ENCODE data around the gene KDM4C.

The KDM4C gene

DNA sequence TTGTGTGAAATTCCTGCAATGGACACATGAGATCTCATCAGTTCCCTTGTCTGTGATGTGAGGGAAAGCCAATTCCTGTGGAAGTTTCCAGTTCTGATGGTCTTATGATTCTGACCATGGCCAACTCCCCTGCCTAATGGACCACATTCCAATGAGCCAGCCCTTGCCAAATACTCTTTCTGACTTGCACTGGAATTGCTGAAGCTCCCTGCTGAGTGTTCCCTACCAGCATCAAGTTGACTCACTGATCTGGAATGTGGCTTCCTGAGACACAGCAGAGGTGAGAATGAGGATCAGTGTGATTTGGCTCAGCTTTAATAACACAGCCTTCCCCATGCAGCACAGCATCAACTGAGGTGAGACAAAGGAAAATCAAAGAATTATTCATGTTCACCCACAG is 427.8 kb downstream of the KDM4C start:
- intact Hi-C loops (cut with DNase I) = no loop called here
- peak in 1 of 42 donors; percentile 24 for DNase-seq

DNA sequence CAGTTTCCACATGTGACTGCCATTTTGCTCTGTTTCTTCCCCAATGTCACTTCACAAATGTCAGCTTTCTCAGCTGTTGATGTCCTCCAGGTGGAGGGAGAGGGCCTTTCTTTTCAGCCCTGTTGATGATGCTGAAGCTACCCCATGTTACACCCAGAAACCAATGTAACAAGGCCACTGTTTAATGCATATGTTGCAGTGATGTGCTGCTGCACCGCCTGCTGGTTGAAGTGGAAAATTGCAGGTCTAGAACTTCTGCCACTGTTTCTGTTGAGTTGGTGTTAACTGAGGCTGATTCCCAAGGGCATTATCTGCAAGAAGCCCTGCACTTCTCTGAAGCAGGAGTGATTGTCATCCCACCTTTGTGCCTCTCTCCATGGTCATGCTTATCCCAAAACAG is 428.4 kb downstream of the KDM4C start:
- DNase-seq = peak in 1 of 42 donors; percentile 18
- intact Hi-C loops (cut with DNase I) = no loop called here

GRCh38 chr9:7192266-7192665 is 434.5 kb downstream of the KDM4C start:
- no peak for DNase-seq
- intact Hi-C loops (cut with DNase I) = no loop called here

GRCh38 chr9:7195526-7195925 is 437.8 kb downstream of the KDM4C start:
- intact Hi-C loops (cut with DNase I) = no loop called here
- peak in 1 of 42 donors; percentile 7 for DNase-seq

GRCh38 chr9:7196467-7196866 is 438.7 kb downstream of the KDM4C start:
- intact Hi-C loops (cut with DNase I) = no loop called here
- DNase-seq = no peak

DNA sequence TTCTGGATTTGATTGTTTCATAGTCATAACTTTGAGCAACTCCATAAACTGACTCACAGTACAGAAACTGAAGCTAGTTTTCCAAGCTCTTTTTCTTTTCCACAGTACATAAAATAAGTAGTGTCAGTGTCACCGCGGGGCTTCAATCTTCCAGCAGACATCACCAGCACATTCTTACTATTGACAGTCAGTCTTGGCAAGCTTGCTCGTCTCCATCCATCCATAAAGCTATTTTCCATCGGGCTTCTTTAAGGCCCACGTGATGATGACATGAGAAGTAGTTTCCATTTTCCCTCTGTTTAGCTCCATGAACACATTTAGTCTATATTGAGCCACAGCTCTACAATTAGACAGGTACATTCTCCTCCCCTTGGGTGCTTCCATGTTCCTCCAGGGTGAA is 443.4 kb downstream of the KDM4C start:
- DNase-seq = no peak
- intact Hi-C loops (cut with DNase I) = no loop called here

DNA sequence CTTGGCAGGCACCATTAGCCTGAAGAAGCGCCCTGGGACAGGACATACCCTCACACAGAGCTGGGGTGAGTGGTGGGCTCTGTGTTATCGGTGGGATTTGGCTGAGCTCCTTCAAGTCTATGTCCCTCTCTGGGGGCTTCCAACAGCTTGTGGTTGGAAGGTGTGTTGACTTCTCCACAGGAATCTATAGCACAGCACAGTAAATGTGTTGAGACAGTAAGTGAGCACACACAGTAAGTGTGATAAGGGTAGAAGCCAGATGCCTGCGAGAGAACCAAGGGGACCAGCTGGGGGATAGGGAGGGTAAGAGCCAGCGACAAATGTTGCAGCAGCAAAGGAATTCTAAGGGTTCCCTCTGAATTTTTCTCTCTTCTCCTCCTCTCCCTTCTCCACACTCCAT is 448.0 kb downstream of the KDM4C start:
- intact Hi-C loops (cut with DNase I) = no loop called here
- DNase-seq = peak in 1 of 42 donors; percentile 16

DNA sequence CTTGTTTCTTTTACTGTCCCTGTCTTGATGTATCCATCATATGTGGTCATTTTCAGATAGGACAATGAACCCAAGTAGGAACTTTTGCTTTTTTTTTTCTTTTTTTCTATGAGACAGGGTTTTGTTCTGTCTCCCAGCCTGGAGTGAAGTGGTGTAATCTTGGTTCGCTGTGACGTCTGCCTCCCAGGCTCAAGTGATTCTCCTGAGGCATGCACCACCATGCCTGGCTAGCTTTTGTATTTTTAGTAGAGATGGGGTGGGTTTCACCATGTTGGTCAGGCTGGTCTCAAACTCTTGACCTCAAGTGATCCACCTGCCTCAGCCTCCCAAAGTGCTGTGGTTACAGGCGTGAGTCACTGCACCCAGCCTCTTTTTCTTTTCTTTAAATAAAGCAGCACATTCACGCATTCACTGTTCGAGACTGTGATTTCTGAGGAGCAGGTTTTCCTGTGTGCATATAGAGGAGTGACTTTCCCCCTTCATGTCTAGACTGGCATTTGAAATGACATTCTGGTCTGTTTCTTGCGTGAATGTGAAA is 448.5 kb downstream of the KDM4C start:
- intact Hi-C loops (cut with DNase I) = no loop called here
- peak in 1 of 42 donors; percentile 5 for DNase-seq

DNA sequence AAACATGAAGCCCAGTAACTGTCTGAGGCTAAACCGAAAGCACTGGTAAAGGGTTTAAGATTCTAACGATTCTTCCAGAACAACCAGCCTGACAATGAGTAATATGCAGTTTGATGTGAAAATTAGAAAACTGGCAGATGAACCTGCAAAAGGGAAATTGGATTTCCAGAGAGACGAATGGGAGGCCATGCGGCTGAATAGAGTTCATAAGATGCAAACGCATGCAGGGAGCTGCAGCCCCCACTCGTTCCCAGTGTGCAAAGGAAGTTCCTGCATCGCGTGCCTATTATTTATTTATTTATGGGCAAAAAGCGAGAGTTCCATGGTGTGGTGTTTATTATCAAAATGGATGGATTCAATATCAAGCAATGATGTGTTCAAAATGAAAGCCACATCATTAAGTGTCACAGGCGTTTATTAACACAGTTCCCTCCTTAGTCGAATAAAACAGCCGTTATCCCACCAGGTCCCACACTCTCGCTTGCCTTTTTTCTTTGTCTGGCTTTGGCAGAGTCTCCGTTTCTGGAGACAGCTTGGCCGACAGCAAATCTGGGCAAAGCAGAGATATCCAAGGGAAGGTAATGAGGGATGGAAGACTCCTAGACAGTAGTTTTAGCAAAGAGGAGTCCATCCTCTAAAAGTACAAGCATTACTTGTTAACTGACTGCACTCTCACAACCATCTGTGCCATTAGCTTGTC is 451.4 kb downstream of the KDM4C start:
- peak in 35 of 42 donors; percentile 14 to 75 (median 30) for DNase-seq
- intact Hi-C loops (cut with DNase I) = no loop called here

DNA sequence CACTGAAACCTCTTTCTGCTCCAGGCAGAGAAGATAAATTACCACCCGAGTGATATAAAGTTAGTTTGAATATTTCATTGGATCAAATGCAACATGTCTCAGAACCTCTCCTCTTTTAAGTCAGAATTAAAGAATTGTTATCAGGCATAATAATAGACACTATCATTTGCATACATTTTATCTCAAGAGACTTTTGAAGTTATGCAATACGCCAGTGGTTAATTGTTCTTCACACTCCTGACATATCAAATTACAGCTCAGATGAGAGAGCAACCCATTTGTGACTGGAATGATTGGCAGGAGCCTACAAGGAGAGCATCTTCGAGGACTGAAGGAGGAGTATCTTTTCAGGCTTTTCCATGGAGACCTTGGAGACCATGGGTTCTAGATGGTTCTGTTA is 452.2 kb downstream of the KDM4C start:
- intact Hi-C loops (cut with DNase I) = no loop called here
- peak in 1 of 42 donors; percentile 18 for DNase-seq

GRCh38 chr9:7210854-7211637 is 453.3 kb downstream of the KDM4C start:
- DNase-seq = peak in 2 of 42 donors; percentile 3 to 21
- intact Hi-C loops (cut with DNase I) = no loop called here

DNA sequence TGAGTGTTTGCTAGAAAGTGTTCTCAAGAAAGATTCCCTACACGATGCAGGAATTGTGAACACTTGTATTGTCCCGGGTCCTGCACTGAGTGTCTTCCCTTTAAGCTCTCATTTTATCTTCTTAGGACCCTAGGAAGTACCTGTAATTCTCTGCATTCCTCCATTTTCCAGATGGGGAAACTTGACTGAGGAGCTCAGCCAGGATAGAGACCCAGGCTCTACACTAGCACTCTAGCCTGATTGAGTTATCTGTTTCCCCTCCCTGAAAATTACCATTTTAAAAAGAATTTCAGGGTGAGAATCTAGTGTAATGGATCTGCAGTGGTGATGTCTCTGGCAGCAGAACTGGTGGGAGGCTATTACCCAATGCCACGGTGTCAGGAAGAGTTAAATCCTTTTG is 453.9 kb downstream of the KDM4C start:
- peak in 1 of 42 donors; percentile 9 for DNase-seq
- intact Hi-C loops (cut with DNase I) = no loop called here

DNA sequence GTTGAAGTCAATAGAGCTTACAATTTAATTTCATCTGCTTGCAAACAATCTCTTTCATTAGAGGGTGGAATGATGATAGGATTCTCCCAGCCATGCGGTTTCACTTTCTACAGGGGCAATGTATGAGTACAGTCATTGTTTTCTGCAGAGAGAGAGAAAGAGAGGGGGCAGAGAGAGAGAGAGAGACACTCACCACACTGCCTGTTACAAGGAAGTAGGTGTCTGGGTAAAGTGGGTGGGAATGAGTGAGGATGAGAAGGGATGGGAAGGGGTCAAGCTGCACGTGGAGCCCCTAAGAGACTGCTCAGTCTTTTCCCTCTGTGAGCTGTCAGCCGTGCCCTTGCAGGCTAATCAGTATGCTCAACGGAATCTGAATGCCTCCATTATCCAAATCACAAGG is 454.3 kb downstream of the KDM4C start:
- peak in 33 of 42 donors; percentile 15 to 75 (median 38) for DNase-seq

DNA sequence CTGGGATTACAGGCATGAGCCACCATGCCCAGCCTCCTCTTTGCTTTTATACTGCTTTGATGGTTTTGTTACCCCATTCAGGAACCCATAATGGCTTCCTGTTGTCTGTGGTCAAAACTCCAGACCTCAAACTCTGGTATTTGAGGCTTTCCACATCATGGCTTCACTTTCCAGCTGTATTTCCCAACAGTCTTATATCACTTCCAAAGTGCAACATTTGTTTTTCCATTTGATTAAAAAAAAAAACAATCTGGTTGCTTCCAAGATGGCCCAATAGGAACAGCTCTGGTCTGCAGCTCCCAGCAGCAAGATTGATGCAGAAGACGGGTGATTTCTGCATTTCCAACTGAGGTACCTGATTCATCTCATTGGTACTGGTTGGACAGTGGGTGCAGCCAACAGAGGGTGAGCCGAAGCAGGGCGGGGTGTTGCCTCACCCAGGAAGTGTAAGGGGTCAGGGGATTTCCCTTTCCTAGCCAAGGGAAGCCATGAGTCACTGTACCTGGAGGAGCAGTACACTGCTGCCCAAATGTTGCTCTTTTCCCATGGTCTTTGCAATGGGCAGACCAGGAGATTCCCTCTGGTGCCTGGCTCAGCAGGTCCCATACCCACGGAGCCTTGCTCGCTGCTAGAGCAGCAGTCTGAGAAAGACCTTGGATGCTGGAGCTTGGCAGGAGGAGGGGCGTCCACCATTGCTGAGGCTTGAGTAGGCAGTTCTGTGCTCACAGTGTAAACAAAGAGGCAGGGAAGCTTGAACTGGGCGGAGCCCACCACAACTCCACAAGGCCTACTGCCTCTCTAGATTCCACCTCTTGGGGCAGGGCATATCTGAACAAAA is 458.4 kb downstream of the KDM4C start:
- no peak for DNase-seq
- intact Hi-C loops (cut with DNase I) = no loop called here

More for the DNA sequence above, 454.3 kb downstream of the KDM4C start:
- intact Hi-C loops (cut with DNase I) = no loop called here

DNA sequence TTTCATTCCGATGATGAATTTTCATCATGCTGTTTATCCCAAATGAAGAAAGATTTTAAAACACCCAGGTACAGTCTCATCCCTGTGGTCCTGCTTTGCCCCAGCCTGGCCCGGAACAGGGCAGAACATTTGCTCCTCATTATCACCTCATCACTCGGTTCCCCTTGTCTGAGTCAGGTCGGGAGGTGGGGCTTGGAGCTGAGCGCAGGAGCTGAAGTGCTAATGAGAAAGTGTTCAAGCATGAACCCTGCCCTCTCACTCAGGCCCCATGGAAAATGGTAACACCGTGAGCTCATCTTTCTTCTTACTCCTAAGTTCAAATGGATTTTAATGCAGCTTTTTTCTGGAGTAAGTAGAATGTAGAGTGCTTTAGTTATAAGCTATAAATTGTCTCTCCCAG is 466.2 kb downstream of the KDM4C start:
- intact Hi-C loops (cut with DNase I) = no loop called here

More for the DNA sequence above, 466.2 kb downstream of the KDM4C start:
- DNase-seq = no peak
